Erythroblast (primary cell): Measurements from ENCODE around the gene FERD3L.

Experiments
- DNase-seq, 2 experiments: peaks; one replicate each; lab custom pipeline; 2025; lab: John Stamatoyannopoulos, UW
- GATA1 ChIP-seq: IDR thresholded peaks from 2 replicates; pipeline ENCODE4 v1.6.1; 2011; ENCODE audit warnings: low read depth, mild to moderate bottlenecking, control low read depth, low read length, moderate library complexity
- POLR2A ChIP-seq: IDR thresholded peaks from 2 replicates; pipeline ENCODE4 v1.6.1; 2011; ENCODE audit warnings: mild to moderate bottlenecking, low read length

FERD3L gene

DNA sequence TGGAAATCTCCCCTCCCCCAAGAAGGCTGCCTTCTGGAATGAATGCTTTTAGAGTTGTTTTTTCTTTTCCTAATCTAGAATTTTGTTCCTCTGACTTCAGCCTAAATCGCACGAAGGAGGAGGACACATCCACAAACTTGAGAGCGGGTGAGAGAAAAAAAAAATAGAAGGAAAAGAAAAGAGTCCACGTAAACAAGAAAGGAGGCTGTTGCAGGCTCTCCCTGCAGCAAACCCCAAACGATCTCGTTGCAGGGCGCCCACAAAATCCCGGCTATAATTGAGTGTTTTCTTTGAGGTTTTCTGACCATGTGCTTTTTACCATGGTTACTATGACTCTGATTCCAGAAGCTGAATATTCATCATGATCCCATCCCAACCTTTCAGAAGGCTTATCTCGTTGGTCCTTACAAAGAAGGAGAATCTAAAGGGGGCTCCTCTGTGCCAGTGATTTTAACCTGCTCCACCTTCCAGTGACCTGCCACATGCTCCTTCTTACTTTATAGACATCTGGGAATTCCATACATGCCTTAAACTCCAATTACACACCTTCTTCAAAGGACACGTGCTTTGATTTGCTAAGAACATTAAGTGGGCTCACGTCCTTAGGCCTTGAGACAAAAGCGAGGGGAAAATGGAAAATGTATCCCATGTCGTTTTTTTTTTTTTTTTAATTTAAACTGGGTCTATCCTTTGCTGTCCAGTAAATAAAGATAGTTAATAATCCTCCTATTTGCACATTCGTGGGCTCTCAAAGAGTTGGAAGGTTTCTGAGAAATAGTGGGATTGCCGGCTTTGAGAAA lies 33.5 kb downstream of the FERD3L start:
- no peak for DNase-seq
- no peak for TF ChIP-seq GATA1
- no peak for TF ChIP-seq POLR2A

DNA sequence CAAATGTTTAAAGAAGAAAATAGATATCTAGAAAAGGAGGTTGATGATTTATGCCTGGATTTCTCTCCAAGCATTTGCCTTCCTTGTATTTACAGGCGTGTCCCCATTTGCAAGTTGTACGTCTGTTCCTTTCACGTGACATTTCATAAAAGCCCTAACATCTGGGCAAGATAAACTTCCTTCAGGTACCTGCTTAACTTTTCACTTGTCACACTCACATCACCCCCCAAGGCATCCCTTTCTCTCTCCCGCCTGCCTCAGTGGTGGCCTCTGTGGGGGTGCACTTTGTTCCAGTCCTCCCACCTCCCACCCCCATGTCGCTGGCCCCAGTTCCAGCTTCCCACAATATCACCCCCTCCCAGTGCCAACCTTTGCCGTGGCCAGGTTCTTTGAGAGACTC lies 34.4 kb downstream of the FERD3L start:
- no peak for TF ChIP-seq GATA1
- TF ChIP-seq POLR2A = no peak
- no peak for DNase-seq

DNA sequence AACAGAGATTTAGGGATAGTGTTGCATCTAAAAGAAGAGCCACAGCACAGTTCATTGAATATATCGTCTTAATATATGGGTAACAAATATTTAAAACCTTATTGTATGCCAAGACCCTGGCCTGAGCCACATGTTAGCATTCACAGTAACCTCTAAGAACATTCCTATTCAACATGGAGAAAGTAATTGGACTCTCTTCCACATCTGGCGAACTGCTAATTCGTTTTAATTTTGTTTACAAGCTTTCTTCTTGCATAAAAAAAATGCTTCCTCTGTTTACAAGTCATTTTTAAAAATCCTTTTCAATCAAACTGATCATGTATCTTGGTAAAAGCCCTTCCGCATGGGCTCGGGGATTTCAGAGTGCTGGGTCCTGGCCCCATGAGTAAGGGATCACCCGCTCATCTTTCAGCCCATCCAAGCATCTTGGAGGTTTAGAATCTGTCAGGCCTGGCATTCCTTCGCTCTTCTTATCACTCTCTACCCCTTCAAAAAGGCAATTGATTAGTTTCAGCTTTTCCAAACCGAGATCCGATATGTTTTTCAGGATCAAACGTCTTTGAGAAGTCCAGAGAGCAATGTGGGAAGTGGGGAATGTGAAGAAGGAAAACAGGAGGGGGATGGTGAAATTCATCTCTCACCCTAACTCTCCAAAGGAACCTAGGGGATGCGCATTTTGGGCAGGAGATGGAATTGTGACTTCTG lies 35.0 kb downstream of the FERD3L start:
- no peak for TF ChIP-seq POLR2A
- TF ChIP-seq GATA1 = no peak
- DNase-seq = no peak

DNA sequence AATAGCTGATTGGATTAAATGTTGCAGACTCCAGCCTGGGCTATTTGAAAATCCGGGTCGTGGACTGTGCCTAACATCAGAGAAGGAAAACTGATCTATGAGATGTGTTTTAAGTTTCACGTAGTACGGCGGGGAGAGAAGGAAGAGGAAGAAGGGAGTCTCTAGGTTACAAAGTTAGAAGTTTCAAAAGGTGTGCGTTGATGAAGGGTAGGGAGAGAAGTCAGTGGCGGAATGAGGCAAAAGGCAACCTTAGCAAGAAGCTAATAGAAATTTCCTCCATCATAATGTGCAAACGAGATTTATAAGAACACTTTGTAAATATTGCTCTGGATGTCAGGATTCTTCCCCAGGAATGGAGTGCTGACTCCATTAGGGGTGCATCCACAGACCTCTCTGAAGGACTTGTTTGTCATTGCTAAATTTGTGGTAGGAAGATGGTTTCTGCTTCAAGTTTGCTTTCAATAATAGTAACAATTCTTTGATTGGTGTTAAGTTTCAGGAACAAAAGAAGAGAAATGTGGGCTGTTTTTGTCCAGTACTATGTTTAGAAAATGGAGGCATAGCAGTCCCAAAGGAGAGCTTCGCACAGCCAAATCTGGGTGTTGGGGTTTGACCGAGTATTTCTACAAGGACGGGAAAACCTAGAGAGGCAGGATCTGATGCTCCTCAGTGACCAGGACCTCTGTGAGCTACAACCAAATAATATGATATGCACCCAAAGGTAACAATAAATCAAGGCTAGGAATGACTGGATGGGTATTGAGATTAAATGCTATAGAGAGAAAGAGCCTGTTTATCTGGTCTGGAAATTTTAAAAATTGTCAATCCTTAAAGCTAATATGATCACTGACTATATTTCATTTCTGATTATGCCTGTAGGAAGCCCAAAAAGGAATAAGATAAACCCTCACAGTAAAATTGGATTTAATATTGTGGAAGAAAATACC lies 35.9 kb downstream of the FERD3L start:
- TF ChIP-seq POLR2A (no peak), GATA1 (no peak)
- no peak for DNase-seq

DNA sequence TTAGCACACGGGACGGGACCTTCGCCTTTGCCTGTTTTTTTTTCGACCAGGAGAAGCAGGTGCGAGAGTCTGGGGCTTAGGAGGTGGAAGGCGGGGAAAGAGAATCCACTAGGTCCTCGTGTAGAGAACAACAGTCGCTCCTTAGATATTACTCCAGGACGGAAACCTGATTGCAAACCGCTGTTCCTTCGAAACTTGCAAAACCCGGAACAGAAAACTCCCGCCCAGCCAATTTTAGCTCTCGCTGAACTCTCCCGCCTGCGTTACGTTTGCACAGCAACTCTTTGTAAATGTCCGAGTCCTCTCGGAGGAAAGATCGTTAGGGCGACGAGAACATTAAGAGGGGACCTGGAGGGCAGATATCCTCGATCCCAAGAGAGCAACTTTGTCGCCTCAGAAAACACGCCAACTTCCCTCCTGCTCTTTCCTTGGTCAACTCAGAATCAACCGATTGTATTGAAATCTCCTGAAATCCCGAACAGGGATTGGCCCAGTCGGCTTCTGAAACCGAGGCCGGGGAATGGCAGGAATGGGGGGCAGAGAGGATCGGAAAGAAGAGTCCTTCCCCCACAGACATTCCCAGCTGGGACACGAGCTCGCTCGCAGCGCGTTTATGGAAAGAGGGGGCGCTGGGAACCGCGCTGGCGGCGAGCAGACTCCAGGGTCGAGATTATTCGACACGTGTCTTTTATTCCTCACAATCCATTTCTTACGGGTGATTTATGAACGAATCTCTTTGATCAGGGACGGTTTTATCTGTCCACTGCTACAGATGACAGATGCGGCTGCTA lies 37.7 kb downstream of the FERD3L start:
- DNase-seq = no peak
- TF ChIP-seq POLR2A (no peak), GATA1 (no peak)

DNA sequence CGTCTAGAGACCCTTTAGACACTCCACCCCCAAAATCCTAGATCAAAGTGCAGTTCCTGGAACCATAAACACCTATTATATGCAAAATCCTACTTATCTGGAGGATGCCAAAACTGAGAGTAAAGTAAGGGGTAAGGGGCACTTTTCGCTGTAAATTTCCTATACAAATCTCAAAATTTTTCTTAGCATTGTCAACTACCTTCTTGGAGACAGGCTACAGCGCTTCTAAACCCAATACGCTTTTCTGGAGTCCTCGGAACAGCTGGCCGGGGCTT lies 38.2 kb downstream of the FERD3L start:
- no peak for TF ChIP-seq POLR2A
- no peak for TF ChIP-seq GATA1
- no peak for DNase-seq

DNA sequence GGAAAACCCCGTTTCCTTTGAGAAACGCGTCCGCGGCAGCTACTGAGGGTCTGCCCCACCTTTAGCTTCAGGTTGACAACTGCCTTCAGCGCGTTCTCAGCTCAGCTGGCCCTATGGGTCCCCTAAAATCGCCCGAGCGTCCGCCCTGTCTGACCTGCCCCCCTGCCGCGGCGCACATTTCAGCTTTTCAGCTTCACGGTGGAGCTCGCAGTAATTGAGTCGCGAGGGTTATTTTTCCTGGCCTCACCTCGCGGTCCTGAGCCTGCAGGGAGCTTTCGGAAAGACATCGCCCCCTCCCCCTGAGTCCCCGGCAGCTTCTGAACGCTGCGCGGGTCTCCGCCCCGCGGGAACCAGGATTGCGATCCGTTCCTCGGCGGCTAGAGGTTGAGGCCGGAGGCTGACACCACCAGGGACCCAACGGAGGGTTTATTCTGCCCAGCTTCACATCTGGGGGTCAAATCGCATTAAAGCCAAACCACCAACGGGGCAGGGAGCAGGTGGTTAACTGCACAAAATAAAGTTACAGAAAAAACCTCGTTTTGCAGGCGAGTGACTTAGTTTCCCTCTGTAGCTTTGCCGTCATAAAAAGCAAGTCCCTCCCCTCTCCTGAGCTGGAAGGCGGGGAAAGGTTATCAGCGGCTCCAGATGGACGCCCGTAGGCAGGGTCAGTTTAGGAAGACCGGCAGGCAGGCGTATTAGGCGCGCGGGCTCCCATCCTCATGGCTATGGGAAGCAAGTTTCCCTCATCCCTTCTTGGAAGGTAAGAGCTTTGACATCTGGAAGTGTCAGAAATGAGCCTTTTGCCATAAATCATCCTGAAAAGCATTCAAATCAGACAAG lies 38.8 kb downstream of the FERD3L start:
- DNase-seq = peak in 1 of 2 experiments; percentile 2
- no peak for TF ChIP-seq GATA1
- no peak for TF ChIP-seq POLR2A

DNA sequence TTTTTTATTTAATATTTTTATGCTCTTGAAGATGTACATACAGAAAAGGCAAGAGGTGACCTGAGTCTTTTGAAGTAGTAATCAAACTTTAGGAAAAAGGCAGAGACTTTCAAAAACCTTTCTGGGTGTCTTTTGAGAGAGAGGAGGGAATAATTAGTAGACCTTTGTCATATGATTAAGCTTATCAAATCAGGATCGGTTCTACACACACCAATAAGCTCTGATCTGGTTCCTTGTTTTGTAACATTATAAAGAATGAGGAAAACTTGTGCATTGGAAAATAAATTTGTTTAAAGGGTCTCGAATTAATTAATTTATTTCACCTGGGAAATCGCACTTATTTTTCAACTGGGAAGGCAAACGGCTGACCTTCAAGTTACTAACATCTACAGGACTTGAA lies 39.7 kb downstream of the FERD3L start:
- DNase-seq = no peak
- TF ChIP-seq GATA1 (no peak), POLR2A (no peak)

DNA sequence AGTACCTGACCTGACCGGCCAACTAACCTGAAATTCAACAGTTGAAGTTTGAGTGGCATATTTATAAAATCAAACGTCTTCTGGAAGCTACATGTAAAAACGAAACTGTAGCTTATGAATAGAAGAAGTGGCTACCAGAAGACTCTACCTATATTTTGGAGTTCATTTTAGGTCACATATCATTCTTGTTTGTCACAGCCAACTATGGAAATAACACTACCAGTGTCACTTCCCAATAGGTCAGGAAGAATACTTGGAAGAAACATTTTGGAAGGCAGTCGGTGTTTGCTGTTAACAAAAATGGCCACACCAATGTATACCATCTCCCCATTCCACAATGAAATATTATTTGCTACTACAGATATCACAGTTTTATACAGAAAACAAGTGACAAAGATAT lies 40.4 kb downstream of the FERD3L start:
- TF ChIP-seq GATA1 (no peak), POLR2A (no peak)
- no peak for DNase-seq

DNA sequence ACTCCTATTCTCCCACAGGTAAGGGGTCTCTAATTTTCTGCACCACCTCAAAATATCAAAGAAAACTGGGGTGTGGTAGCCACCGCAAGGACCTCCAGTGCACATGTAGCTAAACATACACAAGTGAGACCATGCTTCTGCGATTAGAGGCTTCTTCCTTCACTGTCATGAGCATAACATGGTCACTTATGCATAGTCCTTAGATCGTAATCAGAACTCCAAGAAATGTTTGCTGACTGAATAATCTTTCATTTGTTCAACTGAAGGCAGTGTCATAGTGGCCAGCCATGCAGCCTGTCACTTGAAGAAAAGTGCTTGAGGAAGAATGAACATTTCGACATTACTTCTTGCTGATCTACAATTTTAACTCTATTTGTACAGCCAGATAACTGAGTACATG lies 42.3 kb downstream of the FERD3L start:
- TF ChIP-seq GATA1 = no peak
- no peak for TF ChIP-seq POLR2A
- no peak for DNase-seq

DNA sequence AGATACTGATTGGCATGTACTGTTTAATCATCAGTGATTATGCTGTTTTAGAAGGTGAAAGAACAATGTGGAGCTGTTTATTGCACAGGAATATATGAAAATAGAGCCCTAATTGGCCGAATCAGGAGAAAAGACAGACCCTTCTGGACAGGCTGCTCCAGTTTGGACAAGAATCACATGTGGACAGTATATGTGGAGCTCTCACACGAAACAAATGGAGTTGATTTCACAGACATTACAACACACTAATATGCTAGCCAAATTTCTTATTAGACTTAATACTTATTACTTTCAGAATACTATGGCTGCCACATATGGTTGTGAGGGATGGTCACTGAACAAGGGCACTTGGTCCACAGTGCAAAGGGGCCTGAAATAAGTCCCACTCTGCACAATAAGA lies 43.3 kb downstream of the FERD3L start:
- DNase-seq = no peak

DNA sequence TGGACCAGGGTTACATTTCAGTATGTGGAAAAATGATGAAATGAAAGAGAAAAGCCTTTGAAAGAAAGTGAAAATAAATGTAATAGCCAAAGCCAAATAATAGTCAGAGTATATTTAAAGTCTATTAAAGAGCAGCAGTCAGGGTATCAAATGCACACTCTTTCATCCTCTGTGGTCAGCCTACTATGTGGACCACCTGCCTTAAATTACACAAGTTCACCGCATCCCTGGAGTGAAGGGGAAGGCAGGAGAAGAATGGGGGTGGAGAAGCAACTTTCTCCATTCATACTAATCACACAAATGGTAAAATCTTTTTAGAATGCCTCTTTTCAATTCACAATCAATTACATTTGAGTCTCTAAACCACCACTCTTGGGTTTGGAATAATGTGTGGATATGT lies 43.7 kb downstream of the FERD3L start:
- TF ChIP-seq GATA1 = no peak
- DNase-seq = no peak

More for the DNA sequence above, 43.3 kb downstream of the FERD3L start:
- no peak for TF ChIP-seq POLR2A
- TF ChIP-seq GATA1 = no peak
